Measurements from ENCODE around the gene XPA. TPM values are rescaled to one million over a fixed set of nuclear protein-coding genes. Genes with fewer than 3 reads are reported as not detected.

Gene XPA
- total and polyA plus RNA-seq, 2 of the 8 experiments (the other 6 are each of a cell fraction or from before 2014, with no cell fraction given): 0.24 to 2.6 TPM

GRCh38 chr9:97645720-97646119 is 51.4 kb downstream of the XPA start (continued):
- TF ChIP-seq CHD7 (IDR thresholded peaks at IDR 0.05; ENCODE audit: insufficient replicate concordance, low read length) (no peak), POU5F1 (IDR thresholded peaks at IDR 0.05; ENCODE audit: low read depth, low read length) (no peak), SRF (IDR thresholded peaks at IDR 0.05; ENCODE audit: low read depth, low read length) (no peak), HDAC2 (IDR thresholded peaks at IDR 0.05; ENCODE audit: borderline replicate concordance in 1 of 2, low read depth in 2 of 2, low read length in 2 of 2) (no peak), RXRA (IDR thresholded peaks at IDR 0.05; ENCODE audit: insufficient read depth, low read depth, low read length) (no peak), CEBPB (IDR thresholded peaks at IDR 0.05; ENCODE audit: low read depth, low read length) (no peak), SUZ12 (IDR thresholded peaks at IDR 0.05; ENCODE audit: low read length) (no peak), CBX8 (IDR thresholded peaks at IDR 0.05; ENCODE audit: borderline replicate concordance, low read depth, low read length) (no peak)
